ENCODE results near the gene POMGNT1. TPM values are rescaled to one million over a fixed set of nuclear protein-coding genes. Genes with fewer than 3 reads are reported as not detected.

POMGNT1 gene
- total and polyA plus RNA-seq, 10 of the 15 experiments (the other 5 are each of a cell fraction or from before 2014, with no cell fraction given): 8.6 to 35.2 (median 29.5) TPM

DNA sequence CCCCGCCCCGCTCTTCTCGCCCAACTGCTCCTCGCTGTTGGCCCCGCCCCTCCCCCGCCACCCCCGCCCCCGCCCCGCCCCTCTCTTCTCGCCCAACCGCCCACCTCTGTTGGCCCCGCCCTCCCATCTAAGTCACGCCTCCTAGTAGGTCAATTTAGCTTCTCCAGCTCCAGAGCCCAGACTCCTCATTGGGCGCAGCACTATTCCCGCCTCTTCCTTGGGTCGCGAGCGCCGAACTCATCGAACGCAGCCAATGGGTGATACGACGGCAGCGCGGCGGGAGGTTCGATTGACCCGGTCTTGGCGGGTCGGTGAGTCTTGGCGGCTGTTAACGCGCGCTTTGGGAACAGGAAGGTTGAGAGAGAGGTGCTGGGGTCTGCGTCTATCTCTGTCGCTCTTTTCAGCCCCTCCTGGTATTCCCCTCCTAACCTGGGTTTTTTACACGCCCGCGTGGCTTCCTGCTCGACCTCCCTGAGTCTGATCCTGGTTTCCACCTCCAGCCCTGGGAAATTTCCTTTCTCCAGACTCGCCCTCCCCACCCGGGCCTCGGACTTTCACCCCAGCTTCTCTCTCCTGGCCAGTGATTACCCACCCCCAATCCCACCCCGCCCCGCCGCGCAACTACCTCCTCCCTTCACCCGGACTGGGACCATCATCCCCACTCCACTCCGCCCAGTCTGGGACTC is 49.3 kb upstream of the POMGNT1 start, which contains the start of gene RAD54L (continued):
- TF ChIP-seq, protein P1, sequence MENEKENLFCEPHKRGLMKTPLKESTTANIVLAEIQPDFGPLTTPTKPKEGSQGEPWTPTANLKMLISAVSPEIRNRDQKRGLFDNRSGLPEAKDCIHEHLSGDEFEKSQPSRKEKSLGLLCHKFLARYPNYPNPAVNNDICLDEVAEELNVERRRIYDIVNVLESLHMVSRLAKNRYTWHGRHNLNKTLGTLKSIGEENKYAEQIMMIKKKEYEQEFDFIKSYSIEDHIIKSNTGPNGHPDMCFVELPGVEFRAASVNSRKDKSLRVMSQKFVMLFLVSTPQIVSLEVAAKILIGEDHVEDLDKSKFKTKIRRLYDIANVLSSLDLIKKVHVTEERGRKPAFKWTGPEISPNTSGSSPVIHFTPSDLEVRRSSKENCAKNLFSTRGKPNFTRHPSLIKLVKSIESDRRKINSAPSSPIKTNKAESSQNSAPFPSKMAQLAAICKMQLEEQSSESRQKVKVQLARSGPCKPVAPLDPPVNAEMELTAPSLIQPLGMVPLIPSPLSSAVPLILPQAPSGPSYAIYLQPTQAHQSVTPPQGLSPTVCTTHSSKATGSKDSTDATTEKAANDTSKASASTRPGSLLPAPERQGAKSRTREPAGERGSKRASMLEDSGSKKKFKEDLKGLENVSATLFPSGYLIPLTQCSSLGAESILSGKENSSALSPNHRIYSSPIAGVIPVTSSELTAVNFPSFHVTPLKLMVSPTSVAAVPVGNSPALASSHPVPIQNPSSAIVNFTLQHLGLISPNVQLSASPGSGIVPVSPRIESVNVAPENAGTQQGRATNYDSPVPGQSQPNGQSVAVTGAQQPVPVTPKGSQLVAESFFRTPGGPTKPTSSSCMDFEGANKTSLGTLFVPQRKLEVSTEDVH (IDR thresholded peaks at IDR 0.05; ENCODE audit: low read depth, partially characterized antibody): peak; percentile 94
- TF ChIP-seq HDAC6 (IDR thresholded peaks at IDR 0.05; ENCODE audit: unreplicated experiment) (no peak), JUNB (IDR thresholded peaks at IDR 0.05) (no peak), NR2F1 (conservative IDR thresholded peaks at IDR 0.05) (no peak), CREM (IDR thresholded peaks at IDR 0.05; ENCODE audit: low read depth) (peak; percentile 82), RUNX3 (IDR thresholded peaks at IDR 0.05; ENCODE audit: low read length) (peak; percentile 53), HDGF (IDR thresholded peaks at IDR 0.05) (no peak), BACH1 (IDR thresholded peaks at IDR 0.05; ENCODE audit: borderline replicate concordance) (0 out of 2 replicates have a peak, but pooled peaks have one; percentile 28), MEF2A (IDR thresholded peaks at IDR 0.05; ENCODE audit: insufficient read depth, low read depth, low read length) (no peak), BRCA1 (IDR thresholded peaks at IDR 0.05; ENCODE audit: low read depth, low read length) (no peak), ZNF207 (IDR thresholded peaks at IDR 0.05; ENCODE audit: borderline replicate concordance) (peak; percentile 80; the same call in 1 of the 2 replicates), MYB (IDR thresholded peaks at IDR 0.05; ENCODE audit: borderline replicate concordance, low read depth, low read length) (no peak), RCOR1 (conservative IDR thresholded peaks at IDR 0.05; ENCODE audit: low read depth, low read length) (no peak), EP300 (IDR thresholded peaks at IDR 0.05; ENCODE audit: borderline replicate concordance in 1 of 2, control insufficient read depth in 1 of 2, low read depth in 2 of 2, low read length in 2 of 2) (no peak), BHLHE40 (IDR thresholded peaks at IDR 0.05; ENCODE audit: borderline replicate concordance in 1 of 2, low read depth in 2 of 2, low read length in 1 of 2) (peak; percentile 43 to 61; a peak in 2 of 4 replicates)
- TF ChIP-seq, protein P2, sequence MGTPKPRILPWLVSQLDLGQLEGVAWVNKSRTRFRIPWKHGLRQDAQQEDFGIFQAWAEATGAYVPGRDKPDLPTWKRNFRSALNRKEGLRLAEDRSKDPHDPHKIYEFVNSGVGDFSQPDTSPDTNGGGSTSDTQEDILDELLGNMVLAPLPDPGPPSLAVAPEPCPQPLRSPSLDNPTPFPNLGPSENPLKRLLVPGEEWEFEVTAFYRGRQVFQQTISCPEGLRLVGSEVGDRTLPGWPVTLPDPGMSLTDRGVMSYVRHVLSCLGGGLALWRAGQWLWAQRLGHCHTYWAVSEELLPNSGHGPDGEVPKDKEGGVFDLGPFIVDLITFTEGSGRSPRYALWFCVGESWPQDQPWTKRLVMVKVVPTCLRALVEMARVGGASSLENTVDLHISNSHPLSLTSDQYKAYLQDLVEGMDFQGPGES (IDR thresholded peaks at IDR 0.05): peak; percentile 87
- TF ChIP-seq, protein P3, sequence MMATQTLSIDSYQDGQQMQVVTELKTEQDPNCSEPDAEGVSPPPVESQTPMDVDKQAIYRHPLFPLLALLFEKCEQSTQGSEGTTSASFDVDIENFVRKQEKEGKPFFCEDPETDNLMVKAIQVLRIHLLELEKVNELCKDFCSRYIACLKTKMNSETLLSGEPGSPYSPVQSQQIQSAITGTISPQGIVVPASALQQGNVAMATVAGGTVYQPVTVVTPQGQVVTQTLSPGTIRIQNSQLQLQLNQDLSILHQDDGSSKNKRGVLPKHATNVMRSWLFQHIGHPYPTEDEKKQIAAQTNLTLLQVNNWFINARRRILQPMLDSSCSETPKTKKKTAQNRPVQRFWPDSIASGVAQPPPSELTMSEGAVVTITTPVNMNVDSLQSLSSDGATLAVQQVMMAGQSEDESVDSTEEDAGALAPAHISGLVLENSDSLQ (IDR thresholded peaks at IDR 0.05): peak; percentile 33; the same call in 1 of the 2 replicates
- TF ChIP-seq, protein P4, sequence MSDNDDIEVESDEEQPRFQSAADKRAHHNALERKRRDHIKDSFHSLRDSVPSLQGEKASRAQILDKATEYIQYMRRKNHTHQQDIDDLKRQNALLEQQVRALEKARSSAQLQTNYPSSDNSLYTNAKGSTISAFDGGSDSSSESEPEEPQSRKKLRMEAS (IDR thresholded peaks at IDR 0.05; ENCODE audit: low read depth, low read length): peak; percentile 69; the same call in 1 of the 2 replicates
